ENCODE results near the gene VSIG10. TPM values are rescaled to one million over a fixed set of nuclear protein-coding genes. Genes with fewer than 3 reads are reported as not detected.

The VSIG10 gene
- total RNA-seq, 3 donors from 2014 or later (not counting 1 experiment from before 2014, with no cell fraction given) = 0.56 to 2.2 (median 0.75) TPM

DNA sequence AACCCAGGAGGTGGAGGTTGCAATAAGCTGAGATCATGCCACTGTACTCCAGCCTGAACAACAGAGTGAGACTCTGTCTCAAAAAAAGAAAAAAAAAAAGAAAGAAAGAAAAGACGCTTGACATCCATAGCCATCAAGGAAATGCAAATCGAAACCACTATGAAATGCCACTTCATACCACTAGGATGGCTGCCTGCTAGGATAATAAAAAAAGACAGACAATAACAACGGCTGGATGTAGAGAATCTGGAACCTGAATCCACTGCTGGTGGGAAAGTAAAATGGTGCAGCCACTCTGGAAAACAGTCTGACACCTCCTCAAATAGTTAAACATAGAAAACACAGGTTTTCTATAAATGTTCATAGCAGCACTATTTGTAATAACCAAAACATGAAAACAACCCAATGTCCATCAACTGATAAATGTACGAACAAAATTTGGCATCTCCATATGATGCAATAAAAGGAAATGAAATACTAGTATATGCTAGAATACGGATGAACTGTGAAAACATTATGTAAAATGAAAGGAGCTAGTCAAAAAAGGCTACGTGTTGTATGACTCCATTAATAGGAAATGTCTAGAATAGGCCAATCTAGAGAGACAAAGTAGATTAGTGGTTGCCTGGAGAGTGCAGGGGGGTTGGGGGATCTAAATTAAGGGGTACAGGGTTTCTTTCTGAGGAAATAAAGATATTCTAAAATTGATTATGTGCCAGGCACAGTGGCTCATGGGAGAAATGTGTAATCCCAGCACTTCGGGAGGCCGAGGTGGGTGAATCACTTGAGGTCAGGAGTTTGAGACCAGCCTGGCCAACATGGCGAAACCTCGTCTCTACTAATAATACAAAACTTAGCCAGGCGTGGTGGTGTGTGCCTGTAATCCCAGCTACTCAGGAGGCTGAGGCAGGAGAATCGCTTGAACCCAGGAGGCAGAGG is 52.6 kb downstream of the VSIG10 start:
- intact Hi-C loops (cut with micrococcal nuclease) = no loop called here

DNA sequence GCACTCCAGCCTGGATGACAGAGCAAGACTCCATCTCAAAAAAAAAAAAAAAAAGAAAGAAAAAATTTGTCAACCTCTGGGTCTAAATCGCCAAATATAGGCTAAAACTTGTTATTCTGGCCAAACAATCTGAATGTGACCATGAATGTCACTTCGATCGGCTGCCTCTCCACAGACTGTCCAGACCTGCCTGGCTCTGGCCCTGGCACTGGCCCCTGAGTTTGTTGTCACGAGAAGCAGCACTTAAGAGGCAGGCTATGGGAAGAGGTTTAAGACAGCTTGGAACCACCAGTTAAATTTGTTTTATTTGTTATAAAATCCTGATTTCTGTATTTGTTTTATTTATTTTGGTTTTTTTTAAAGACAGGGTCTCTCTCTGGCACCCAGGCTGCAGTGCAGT is 57.4 kb downstream of the VSIG10 start:
- Mint-ChIP-seq H3K36me3 (peaks cover 6% of the 10 kb centered on the region), H3K4me1 (peaks cover 0 to 4% of the 10 kb centered on the region in 2 donors), H3K4me3 (no peak overlapping the region), H3K27ac (no peak overlapping the region), H3K9me3 (no peaks in the 10 kb centered on the region), H3K27me3 (ENCODE audit: low read depth in 2 of 2) (no peaks in the 10 kb centered on the region)
- Histone ChIP-seq H3K36me3 (ENCODE audit: control insufficient read depth, insufficient read depth, low read length) (peaks cover 17% of the 10 kb centered on the region), H3K27ac (ENCODE audit: low read length) (no peak overlapping the region), H3K4me1 (ENCODE audit: control insufficient read depth, insufficient read depth, low read length) (no peaks in the 10 kb centered on the region), H3K9me3 (ENCODE audit: control insufficient read depth, insufficient read depth, low read length) (no peaks in the 10 kb centered on the region), H3K27me3 (ENCODE audit: control insufficient read depth, insufficient read depth, low read length) (no peaks in the 10 kb centered on the region), H3K4me3 (ENCODE audit: low read length) (no peak overlapping the region)
- no peak for ATAC-seq
- DNase-seq = no peak
- intact Hi-C loops (cut with micrococcal nuclease) = no loop called here
- 97% methylated on average over 4 of the region's 4 CpGs for WGBS (ENCODE audit: insufficient coverage)
- no peak for TF ChIP-seq CTCF (IDR thresholded peaks at IDR 0.05)

More for the DNA sequence above, 52.6 kb downstream of the VSIG10 start:
- Histone ChIP-seq H3K4me3 (ENCODE audit: low read length) (no peak overlapping the region), H3K36me3 (ENCODE audit: control insufficient read depth, insufficient read depth, low read length) (peaks cover 7% of the 10 kb centered on the region), H3K27me3 (ENCODE audit: control insufficient read depth, insufficient read depth, low read length) (no peaks in the 10 kb centered on the region), H3K4me1 (ENCODE audit: control insufficient read depth, insufficient read depth, low read length) (peaks cover 4% of the 10 kb centered on the region), H3K27ac (ENCODE audit: low read length) (no peak overlapping the region), H3K9me3 (ENCODE audit: control insufficient read depth, insufficient read depth, low read length) (no peaks in the 10 kb centered on the region)
- ATAC-seq (no peak), DNase-seq (no peak)
- H3K9me3 Mint-ChIP-seq = no peaks in the 10 kb centered on the region
- WGBS (ENCODE audit: insufficient coverage) = 86% methylated on average over 6 of the region's 12 CpGs
- H3K36me3 Mint-ChIP-seq = peaks cover 7% of the 10 kb centered on the region
- no peak overlapping the region for H3K4me3 Mint-ChIP-seq
- H3K27me3 Mint-ChIP-seq (ENCODE audit: low read depth in 2 of 2) = no peaks in the 10 kb centered on the region
- H3K27ac Mint-ChIP-seq = no peak overlapping the region
- no peak for TF ChIP-seq CTCF (IDR thresholded peaks at IDR 0.05)
- H3K4me1 Mint-ChIP-seq = peaks cover 8 to 20% of the 10 kb centered on the region in 2 donors

- no peak for ATAC-seq
- Mint-ChIP-seq H3K4me3 (no peak overlapping the region), H3K4me1 (no peaks in the 10 kb centered on the region), H3K9me3 (no peaks in the 10 kb centered on the region), H3K27ac (no peak overlapping the region), H3K27me3 (ENCODE audit: low read depth in 2 of 2) (no peaks in the 10 kb centered on the region), H3K36me3 (no peaks in the 10 kb centered on the region)
- Histone ChIP-seq H3K36me3 (ENCODE audit: control insufficient read depth, insufficient read depth, low read length) (peaks cover 23% of the 10 kb centered on the region), H3K4me3 (ENCODE audit: low read length) (no peak overlapping the region), H3K9me3 (ENCODE audit: control insufficient read depth, insufficient read depth, low read length) (no peaks in the 10 kb centered on the region), H3K27me3 (ENCODE audit: control insufficient read depth, insufficient read depth, low read length) (no peaks in the 10 kb centered on the region), H3K4me1 (ENCODE audit: control insufficient read depth, insufficient read depth, low read length) (no peaks in the 10 kb centered on the region), H3K27ac (ENCODE audit: low read length) (no peak overlapping the region)
- no peak for TF ChIP-seq CTCF (IDR thresholded peaks at IDR 0.05)
- 98% methylated on average over 6 of the region's 8 CpGs for WGBS (ENCODE audit: insufficient coverage)
- intact Hi-C loops (cut with micrococcal nuclease) = no loop called here
- DNase-seq = no peak
Measured at GRCh38 chr12:118044577-118044976, 59.2 kb downstream of the VSIG10 start.
